IMR-90 (cell line): ENCODE data around the gene FTL. TPM values are rescaled to one million over a fixed set of nuclear protein-coding genes. Genes with fewer than 3 reads are reported as not detected.

ENCODE experiments used
- ATAC-seq: fragments of 200-7000 bp; cut with Tn5 transposase; 2 replicates; pipeline ENCODE4 v1.9.1; 2020; ENCODE audit warnings: low read depth, mild to moderate bottlenecking, moderate library complexity
- BruUV-seq: library from RNA; stranded (reverse); fragments of 400-500 nt; replicated peaks from 2 replicates; lab custom pipeline; 2021; lab: Mats Ljungman, UMichigan
- CTCF ChIA-PET: fragments of 300-600 bp; formaldehyde crosslinking; extraction: SDS; loops from one replicate; lab custom pipeline; 2021; ENCODE audit warnings: antibody characterized with exemption; lab: Yijun Ruan, JAX
- POLR2A ChIA-PET: fragments of 300-600 bp; sonication (Branson Sonifier 250); formaldehyde crosslinking; loops from one replicate; lab custom pipeline; 2022; ENCODE audit warnings: antibody characterized with exemption; ENCODE audit not compliant: unreplicated experiment; lab: Charles Lee
- DNase-seq: peaks from one replicate; pipeline ENCODE4 v3.0.0; 2013
- H2AFZ ChIP-seq: replicated peaks from 2 replicates; pipeline ENCODE3; 2013; ENCODE audit warnings: low read length, mild to moderate bottlenecking; ENCODE audit not compliant: poor library complexity
- H2AK5ac ChIP-seq: 2 replicates; pipeline ENCODE4 v1.6.1; 2013; ENCODE audit warnings: low read depth, low read length, inconsistent platforms
- H2AK9ac ChIP-seq: replicated peaks from 2 replicates; pipeline ENCODE3; 2013; ENCODE audit warnings: mild to moderate bottlenecking, low read depth, low read length, moderate library complexity; ENCODE audit not compliant: poor library complexity
- H2BK120ac ChIP-seq: 2 replicates; pipeline ENCODE4 v1.6.1; 2013; ENCODE audit warnings: low read depth, low read length, inconsistent platforms
- H2BK15ac ChIP-seq: 3 replicates; pipeline ENCODE4 v1.6.1; 2013; ENCODE audit warnings: low read depth, low read length, inconsistent platforms
- H2BK20ac ChIP-seq: 2 replicates; pipeline ENCODE4 v1.6.1; 2013; ENCODE audit warnings: low read depth, mild to moderate bottlenecking, inconsistent platforms, low read length, moderate library complexity
- H2BK5ac ChIP-seq: 2 replicates; pipeline ENCODE4 v1.6.1; 2013; ENCODE audit warnings: mild to moderate bottlenecking, low read depth, low read length, inconsistent platforms; ENCODE audit not compliant: poor library complexity, severe bottlenecking
- H3K14ac ChIP-seq: replicated peaks from 2 replicates; pipeline ENCODE4 v1.6.1; 2013; ENCODE audit warnings: low read depth, low read length, inconsistent platforms
- H3K18ac ChIP-seq: 2 replicates; pipeline ENCODE4 v1.6.1; 2013; ENCODE audit warnings: low read depth, low read length, control low read depth
- H3K23ac ChIP-seq: 2 replicates; pipeline ENCODE4 v1.6.1; 2013; ENCODE audit warnings: low read depth, low read length, inconsistent platforms
- H3K27ac ChIP-seq: 2 replicates; pipeline ENCODE4 v1.5.1; 2013; ENCODE audit warnings: mild to moderate bottlenecking, control low read depth, low read length; ENCODE audit not compliant: insufficient read depth
- H3K27me3 ChIP-seq: 2 replicates; pipeline ENCODE4 v1.6.1; 2013; ENCODE audit warnings: low read length; ENCODE audit not compliant: control insufficient read depth, insufficient read depth
- H3K36me3 ChIP-seq: 2 replicates; pipeline ENCODE4 v1.6.1; 2013; ENCODE audit warnings: low read length, mixed read lengths; ENCODE audit not compliant: control insufficient read depth, insufficient read depth
- H3K4ac ChIP-seq: 2 replicates; pipeline ENCODE4 v1.6.1; 2013; ENCODE audit warnings: low read depth, low read length, inconsistent platforms
- H3K4me1 ChIP-seq: 2 replicates; pipeline ENCODE4 v1.6.1; 2013; ENCODE audit warnings: low read length, mixed read lengths; ENCODE audit not compliant: control insufficient read depth, insufficient read depth
- H3K4me2 ChIP-seq: 2 replicates; pipeline ENCODE4 v1.6.1; 2013; ENCODE audit warnings: low read depth, mild to moderate bottlenecking, control low read depth, low read length, moderate library complexity
- H3K4me3 ChIP-seq: 2 replicates; pipeline ENCODE4 v1.5.1; 2013; ENCODE audit warnings: low read depth, mild to moderate bottlenecking, control low read depth, low read length, moderate library complexity; ENCODE audit not compliant: insufficient read depth
- H3K56ac ChIP-seq: 2 replicates; pipeline ENCODE4 v1.6.1; 2013; ENCODE audit warnings: low read length, inconsistent platforms; ENCODE audit not compliant: insufficient read depth; ENCODE audit errors: extremely low read depth
- H3K79me1 ChIP-seq, 2 experiments: 2 replicates each; pipeline ENCODE4 v1.6.1; 2013; ENCODE audit warnings: low read length in 2 of 2, inconsistent platforms in 1 of 2, low read depth in 1 of 2
- H3K9ac ChIP-seq: 2 replicates; pipeline ENCODE4 v1.6.1; 2013; ENCODE audit warnings: low read depth, low read length, control low read depth
- H3K9me1 ChIP-seq: 2 replicates; pipeline ENCODE4 v1.6.1; 2013; ENCODE audit warnings: low read length, inconsistent platforms; ENCODE audit not compliant: insufficient read depth
- H3K9me3 ChIP-seq: 2 replicates; pipeline ENCODE4 v1.6.1; 2013; ENCODE audit warnings: low read length; ENCODE audit not compliant: control insufficient read depth, insufficient read depth
- H4K20me1 ChIP-seq: 2 replicates; pipeline ENCODE4 v1.6.1; 2013; ENCODE audit warnings: low read length, inconsistent platforms; ENCODE audit not compliant: insufficient read depth
- H4K5ac ChIP-seq: 2 replicates; pipeline ENCODE4 v1.6.1; 2013; ENCODE audit warnings: mild to moderate bottlenecking, low read depth, low read length, control low read depth
- H4K8ac ChIP-seq, 2 experiments: 2 replicates each; pipeline ENCODE4 v1.6.1; 2013; ENCODE audit warnings: low read depth in 2 of 2, low read length in 2 of 2, control low read depth in 1 of 2, inconsistent platforms in 1 of 2
- H4K91ac ChIP-seq: 2 replicates; pipeline ENCODE4 v1.6.1; 2013; ENCODE audit warnings: low read depth, low read length, inconsistent platforms; ENCODE audit not compliant: insufficient read depth
- CEBPB ChIP-seq: IDR thresholded peaks from 2 replicates; pipeline ENCODE4 v1.6.1; 2012; ENCODE audit warnings: low read depth, low read length, improper control_type of control experiment
- CHD1 ChIP-seq: IDR thresholded peaks from 2 replicates; pipeline ENCODE4 v1.6.1; 2012; ENCODE audit warnings: low read depth, low read length, improper control_type of control experiment
- FOS ChIP-seq: fragments of 150-350 bp; IDR thresholded peaks from 2 replicates; pipeline ENCODE4 v1.6.1; 2016; ENCODE audit warnings: low read depth, low read length
- MAZ ChIP-seq: IDR thresholded peaks from 2 replicates; pipeline ENCODE4 v1.6.1; 2012; ENCODE audit warnings: low read depth, mild to moderate bottlenecking, low read length, improper control_type of control experiment, moderate library complexity, borderline replicate concordance
- MXI1 ChIP-seq: IDR thresholded peaks from 2 replicates; pipeline ENCODE4 v1.6.1; 2012; ENCODE audit warnings: low read depth, mild to moderate bottlenecking, low read length, moderate library complexity, borderline replicate concordance
- NFE2L2 ChIP-seq: fragments of 150-350 bp; IDR thresholded peaks from 2 replicates; pipeline ENCODE4 v1.6.1; 2016; ENCODE audit warnings: low read depth, mild to moderate bottlenecking, low read length
- POLR2A ChIP-seq: IDR thresholded peaks from 2 replicates; pipeline ENCODE4 v1.6.1; 2012; ENCODE audit warnings: mild to moderate bottlenecking, low read depth, low read length
- RAD21 ChIP-seq: IDR thresholded peaks from 2 replicates; pipeline ENCODE4 v1.6.1; 2012; ENCODE audit warnings: low read length, improper control_type of control experiment
- RCOR1 ChIP-seq: IDR thresholded peaks from 2 replicates; pipeline ENCODE4 v1.6.1; 2012; ENCODE audit warnings: mild to moderate bottlenecking, low read length, improper control_type of control experiment; ENCODE audit not compliant: insufficient replicate concordance
- RFX5 ChIP-seq: IDR thresholded peaks from 2 replicates; pipeline ENCODE4 v1.8.0; 2012; ENCODE audit warnings: low read depth, mild to moderate bottlenecking, low read length, moderate library complexity
- SMC3 ChIP-seq: fragments of 150-350 bp; IDR thresholded peaks from 2 replicates; pipeline ENCODE4 v1.6.1; 2016; ENCODE audit warnings: low read depth, mild to moderate bottlenecking, antibody characterized with exemption, low read length, moderate library complexity
- WGBS, 2 experiments: methylation state at CpG; one replicate each; pipeline versions ENCODE4 v1.1.5 to v1.1.7; 2013; ENCODE audit warnings: missing lambda C conversion rate in 2 of 2; ENCODE audit not compliant: insufficient read length in 1 of 2; ENCODE audit errors: extremely low coverage in 2 of 2; 5-methylcytosine and 5-hydroxymethylcytosine counted together
- dilution Hi-C: fragments of 300-500 bp; cut with HindIII; formaldehyde crosslinking; loops from one replicate; pipeline ENCODE4 v1.14.3; 2018; ENCODE audit warnings: low sequenced_read_pairs; ENCODE audit not compliant: unreplicated experiment
- in situ Hi-C: fragments of 300-500 bp; cut with MboI; formaldehyde crosslinking; loops from 3 replicates; pipeline ENCODE4 v1.14.3; 2019; ENCODE audit warnings: low sequenced_read_pairs, inconsistent platforms, mixed read lengths
- intact Hi-C: fragments of 100-400 bp; cut with micrococcal nuclease; formaldehyde crosslinking; loops from 2 replicates; pipeline ENCODE4 v1.10.0; 2022
- polyA plus RNA-seq, 3 experiments: library from polyadenylated mRNA; depleted of rRNA; stranded (reverse); fragments of >200 nt; gene quantifications; 2 replicates each; pipeline ENCODE4 v1.2.3, GENCODE V29; 2012; ENCODE audit warnings: low replicate concordance in 1 of 3
- total RNA-seq: library from RNA; depleted of rRNA; stranded (reverse); fragments of >200 nt; gene quantifications from 2 replicates; pipeline ENCODE4 v1.2.3, GENCODE V29; 2012
- TF ChIP-seq, protein P1 (sequence below): fragments of 150-350 bp; IDR thresholded peaks from 2 replicates; pipeline ENCODE4 v1.6.1; 2016; ENCODE audit warnings: low read depth, mild to moderate bottlenecking, low read length, moderate library complexity, borderline replicate concordance
- TF ChIP-seq, protein P2 (sequence below): conservative IDR thresholded peaks from 2 replicates; pipeline ENCODE4 v1.5.1; 2012; ENCODE audit warnings: mild to moderate bottlenecking, low read depth, low read length, improper control_type of control experiment
- TF ChIP-seq, protein P3 (sequence below): fragments of 150-350 bp; IDR thresholded peaks from 2 replicates; pipeline ENCODE4 v1.6.1; 2017; ENCODE audit warnings: mild to moderate bottlenecking, antibody characterized with exemption, low read length, low read depth

The FTL gene
- total and polyA plus RNA-seq, 2 of the 4 experiments (the other 2 are of a cell fraction): 1,057 to 2,944 TPM

DNA sequence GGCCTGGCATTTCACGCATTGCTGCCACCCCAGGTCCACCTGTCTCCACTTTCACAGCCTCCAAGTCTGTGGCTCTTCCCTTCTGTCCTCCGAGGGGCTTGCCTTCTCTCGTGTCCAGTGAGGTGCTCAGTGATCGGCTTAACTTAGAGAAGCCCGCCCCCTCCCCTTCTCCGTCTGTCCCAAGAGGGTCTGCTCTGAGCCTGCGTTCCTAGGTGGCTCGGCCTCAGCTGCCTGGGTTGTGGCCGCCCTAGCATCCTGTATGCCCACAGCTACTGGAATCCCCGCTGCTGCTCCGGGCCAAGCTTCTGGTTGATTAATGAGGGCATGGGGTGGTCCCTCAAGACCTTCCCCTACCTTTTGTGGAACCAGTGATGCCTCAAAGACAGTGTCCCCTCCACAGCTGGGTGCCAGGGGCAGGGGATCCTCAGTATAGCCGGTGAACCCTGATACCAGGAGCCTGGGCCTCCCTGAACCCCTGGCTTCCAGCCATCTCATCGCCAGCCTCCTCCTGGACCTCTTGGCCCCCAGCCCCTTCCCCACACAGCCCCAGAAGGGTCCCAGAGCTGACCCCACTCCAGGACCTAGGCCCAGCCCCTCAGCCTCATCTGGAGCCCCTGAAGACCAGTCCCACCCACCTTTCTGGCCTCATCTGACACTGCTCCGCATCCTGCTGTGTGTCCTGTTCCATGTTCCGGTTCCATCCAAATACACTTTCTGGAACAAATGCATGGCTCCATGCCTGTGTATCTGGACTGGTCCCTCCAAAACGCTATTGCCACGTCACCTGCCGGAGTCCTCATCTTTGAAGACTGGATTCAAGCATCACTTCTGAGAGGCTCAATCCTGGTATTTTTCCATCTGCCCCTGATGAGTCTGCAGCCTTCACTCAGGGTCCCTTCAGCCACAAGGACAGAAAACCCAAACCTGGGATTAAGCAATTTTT, 42.3 kb upstream of the FTL start:
- ChIA-PET POLR2A (interaction anchor here (0.6 kb wide), 1 partner anchor 21 kb away, joined by 9 read pairs; no protein-coding TSS in a partner anchor), CTCF (no interaction called here)
- Histone ChIP-seq H3K9me3 (no peaks in the 10 kb centered on the region), H2BK20ac (no peak overlapping the region), H3K4me3 (no peak overlapping the region), H3K27me3 (no peaks in the 10 kb centered on the region), H3K14ac (no peak overlapping the region), H3K4me1 (peaks cover 11% of the 10 kb centered on the region), H2BK15ac (no peak overlapping the region), H2AK5ac (no peak overlapping the region), H3K9me1 (peaks cover 12% of the 10 kb centered on the region; the same call in 1 of the 2 replicates), H3K9ac (no peak overlapping the region), H3K4ac (no peak overlapping the region), H4K5ac (no peak overlapping the region), H3K36me3 (peaks cover 42% of the 10 kb centered on the region), H3K23ac (no peak overlapping the region), H3K27ac (no peak overlapping the region), H3K79me1 (peaks cover 0 to 13% of the 10 kb centered on the region in 2 experiments; a peak in 1 of 4 replicates), H2BK5ac (no peak overlapping the region), H2BK120ac (no peak overlapping the region), H3K4me2 (no peak overlapping the region), H2AK9ac (no peak overlapping the region), H2AFZ (no peak overlapping the region), H4K8ac (no peak overlapping the region), H3K18ac (no peak overlapping the region), H4K91ac (no peak overlapping the region), H4K20me1 (no peaks in the 10 kb centered on the region; the same call in 1 of the 2 replicates), H3K56ac (no peak overlapping the region)
- dilution Hi-C loops: no loop called here
- no peak for ATAC-seq
- WGBS, 2 experiments: 95% methylated on average over 10 of the region's 18 CpGs; no CpG with 5 or more reads in 1 of the 2 experiments
- no peak for DNase-seq
- intact Hi-C loops: no loop called here
- in situ Hi-C loops: no loop called here
- TSS peak; percentile 94 for BruUV-seq
- TF ChIP-seq POLR2A (no peak), CHD1 (no peak), MXI1 (no peak), MAZ (no peak), NFE2L2 (no peak), CEBPB (no peak), SMC3 (no peak), RAD21 (no peak), FOS (no peak), RCOR1 (no peak), RFX5 (no peak)
- TF ChIP-seq, protein P1, sequence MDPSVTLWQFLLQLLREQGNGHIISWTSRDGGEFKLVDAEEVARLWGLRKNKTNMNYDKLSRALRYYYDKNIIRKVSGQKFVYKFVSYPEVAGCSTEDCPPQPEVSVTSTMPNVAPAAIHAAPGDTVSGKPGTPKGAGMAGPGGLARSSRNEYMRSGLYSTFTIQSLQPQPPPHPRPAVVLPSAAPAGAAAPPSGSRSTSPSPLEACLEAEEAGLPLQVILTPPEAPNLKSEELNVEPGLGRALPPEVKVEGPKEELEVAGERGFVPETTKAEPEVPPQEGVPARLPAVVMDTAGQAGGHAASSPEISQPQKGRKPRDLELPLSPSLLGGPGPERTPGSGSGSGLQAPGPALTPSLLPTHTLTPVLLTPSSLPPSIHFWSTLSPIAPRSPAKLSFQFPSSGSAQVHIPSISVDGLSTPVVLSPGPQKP: no peak
- TF ChIP-seq, protein P2, sequence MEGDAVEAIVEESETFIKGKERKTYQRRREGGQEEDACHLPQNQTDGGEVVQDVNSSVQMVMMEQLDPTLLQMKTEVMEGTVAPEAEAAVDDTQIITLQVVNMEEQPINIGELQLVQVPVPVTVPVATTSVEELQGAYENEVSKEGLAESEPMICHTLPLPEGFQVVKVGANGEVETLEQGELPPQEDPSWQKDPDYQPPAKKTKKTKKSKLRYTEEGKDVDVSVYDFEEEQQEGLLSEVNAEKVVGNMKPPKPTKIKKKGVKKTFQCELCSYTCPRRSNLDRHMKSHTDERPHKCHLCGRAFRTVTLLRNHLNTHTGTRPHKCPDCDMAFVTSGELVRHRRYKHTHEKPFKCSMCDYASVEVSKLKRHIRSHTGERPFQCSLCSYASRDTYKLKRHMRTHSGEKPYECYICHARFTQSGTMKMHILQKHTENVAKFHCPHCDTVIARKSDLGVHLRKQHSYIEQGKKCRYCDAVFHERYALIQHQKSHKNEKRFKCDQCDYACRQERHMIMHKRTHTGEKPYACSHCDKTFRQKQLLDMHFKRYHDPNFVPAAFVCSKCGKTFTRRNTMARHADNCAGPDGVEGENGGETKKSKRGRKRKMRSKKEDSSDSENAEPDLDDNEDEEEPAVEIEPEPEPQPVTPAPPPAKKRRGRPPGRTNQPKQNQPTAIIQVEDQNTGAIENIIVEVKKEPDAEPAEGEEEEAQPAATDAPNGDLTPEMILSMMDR: no peak
- TF ChIP-seq, protein P3, sequence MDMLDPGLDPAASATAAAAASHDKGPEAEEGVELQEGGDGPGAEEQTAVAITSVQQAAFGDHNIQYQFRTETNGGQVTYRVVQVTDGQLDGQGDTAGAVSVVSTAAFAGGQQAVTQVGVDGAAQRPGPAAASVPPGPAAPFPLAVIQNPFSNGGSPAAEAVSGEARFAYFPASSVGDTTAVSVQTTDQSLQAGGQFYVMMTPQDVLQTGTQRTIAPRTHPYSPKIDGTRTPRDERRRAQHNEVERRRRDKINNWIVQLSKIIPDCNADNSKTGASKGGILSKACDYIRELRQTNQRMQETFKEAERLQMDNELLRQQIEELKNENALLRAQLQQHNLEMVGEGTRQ: no peak
